Measurements from ENCODE around the gene RAB37.

The RAB37 gene

DNA sequence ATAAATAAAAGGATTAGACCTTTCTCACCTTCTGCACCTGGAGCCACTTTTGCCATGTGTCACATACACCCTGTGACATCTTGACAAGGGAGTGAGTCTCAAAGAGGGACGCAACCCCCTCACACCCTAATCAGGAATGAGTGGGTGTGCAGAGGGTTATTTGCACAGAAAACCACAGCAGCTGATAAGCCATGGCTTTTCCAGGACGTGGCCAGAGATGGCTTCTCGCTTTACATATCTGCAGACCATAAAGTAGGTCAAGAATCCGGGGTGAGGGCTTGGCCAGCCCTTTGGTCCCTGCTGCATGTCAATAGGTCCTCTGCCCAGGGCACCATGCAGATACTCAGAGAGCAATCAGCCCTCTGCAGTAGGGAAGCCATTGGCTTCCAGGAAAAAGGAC lies 21.9 kb upstream of the RAB37 start:
- Mint-ChIP-seq H3K9me3 (no peaks in the 10 kb centered on the region), H3K36me3 (ENCODE audit: low read depth) (no peaks in the 10 kb centered on the region), H3K4me1 (no peaks in the 10 kb centered on the region), H3K4me3 (no peak overlapping the region), H3K27ac (no peak overlapping the region), H3K27me3 (ENCODE audit: low read depth, poor library complexity) (peaks cover 62% of the 10 kb centered on the region)
- TF ChIP-seq, protein P1, sequence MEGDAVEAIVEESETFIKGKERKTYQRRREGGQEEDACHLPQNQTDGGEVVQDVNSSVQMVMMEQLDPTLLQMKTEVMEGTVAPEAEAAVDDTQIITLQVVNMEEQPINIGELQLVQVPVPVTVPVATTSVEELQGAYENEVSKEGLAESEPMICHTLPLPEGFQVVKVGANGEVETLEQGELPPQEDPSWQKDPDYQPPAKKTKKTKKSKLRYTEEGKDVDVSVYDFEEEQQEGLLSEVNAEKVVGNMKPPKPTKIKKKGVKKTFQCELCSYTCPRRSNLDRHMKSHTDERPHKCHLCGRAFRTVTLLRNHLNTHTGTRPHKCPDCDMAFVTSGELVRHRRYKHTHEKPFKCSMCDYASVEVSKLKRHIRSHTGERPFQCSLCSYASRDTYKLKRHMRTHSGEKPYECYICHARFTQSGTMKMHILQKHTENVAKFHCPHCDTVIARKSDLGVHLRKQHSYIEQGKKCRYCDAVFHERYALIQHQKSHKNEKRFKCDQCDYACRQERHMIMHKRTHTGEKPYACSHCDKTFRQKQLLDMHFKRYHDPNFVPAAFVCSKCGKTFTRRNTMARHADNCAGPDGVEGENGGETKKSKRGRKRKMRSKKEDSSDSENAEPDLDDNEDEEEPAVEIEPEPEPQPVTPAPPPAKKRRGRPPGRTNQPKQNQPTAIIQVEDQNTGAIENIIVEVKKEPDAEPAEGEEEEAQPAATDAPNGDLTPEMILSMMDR (IDR thresholded peaks at IDR 0.05) = no peak
- DNase-seq = no peak

DNA sequence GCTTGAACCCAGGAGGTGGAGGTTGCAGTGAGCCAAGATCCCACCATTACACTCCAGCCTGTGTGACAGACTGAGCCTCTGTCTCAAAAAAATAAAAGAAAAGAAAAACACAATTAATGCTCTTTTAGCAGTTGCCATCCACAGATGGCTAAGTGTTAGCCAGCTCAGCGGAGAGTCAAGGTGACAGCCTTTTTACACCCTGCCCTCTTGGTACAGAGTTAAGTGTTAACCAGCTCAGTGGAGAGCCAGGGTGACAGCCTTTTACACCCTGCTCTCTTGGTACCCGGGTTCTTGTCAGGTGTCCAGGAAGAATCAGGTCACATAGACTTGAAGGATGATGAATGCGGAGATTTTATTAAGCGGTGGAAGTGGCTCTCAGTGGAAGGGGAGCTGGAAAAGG lies 16.6 kb upstream of the RAB37 start:
- no peak overlapping the region for H3K27ac Mint-ChIP-seq
- TF ChIP-seq, protein P1 (IDR thresholded peaks at IDR 0.05) = no peak
- H3K4me3 Mint-ChIP-seq = no peak overlapping the region
- H3K4me1 Mint-ChIP-seq = no peaks in the 10 kb centered on the region
- no peak for DNase-seq
- peaks cover 61% of the 10 kb centered on the region for H3K27me3 Mint-ChIP-seq (ENCODE audit: low read depth, poor library complexity)
- H3K9me3 Mint-ChIP-seq = peaks cover 7% of the 10 kb centered on the region
- no peaks in the 10 kb centered on the region for H3K36me3 Mint-ChIP-seq (ENCODE audit: low read depth)

DNA sequence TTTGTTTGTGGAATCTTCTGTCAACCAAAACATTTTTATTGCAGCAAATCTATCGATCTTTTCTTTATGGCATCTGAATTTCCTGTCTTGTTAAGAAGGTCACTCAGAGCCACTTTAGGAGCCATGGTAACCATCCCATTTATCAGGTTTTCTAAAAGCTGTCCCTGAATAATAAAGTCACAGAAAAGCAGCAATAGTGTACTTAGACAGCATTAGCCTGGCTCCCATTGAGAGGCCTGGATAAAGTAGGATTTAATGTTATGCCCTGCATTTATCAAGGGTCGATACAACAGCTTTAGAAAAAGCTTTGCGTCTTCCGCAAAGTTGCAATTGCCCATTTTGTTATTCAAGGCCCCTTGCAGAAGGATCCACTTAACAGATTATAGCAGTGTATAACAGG lies 14.3 kb upstream of the RAB37 start:
- no peak for DNase-seq
- Mint-ChIP-seq H3K4me1 (no peaks in the 10 kb centered on the region), H3K9me3 (peaks cover 7% of the 10 kb centered on the region), H3K36me3 (ENCODE audit: low read depth) (no peaks in the 10 kb centered on the region), H3K4me3 (no peak overlapping the region), H3K27me3 (ENCODE audit: low read depth, poor library complexity) (peaks cover 55% of the 10 kb centered on the region), H3K27ac (no peak overlapping the region)
- TF ChIP-seq, protein P1 (IDR thresholded peaks at IDR 0.05) = no peak

DNA sequence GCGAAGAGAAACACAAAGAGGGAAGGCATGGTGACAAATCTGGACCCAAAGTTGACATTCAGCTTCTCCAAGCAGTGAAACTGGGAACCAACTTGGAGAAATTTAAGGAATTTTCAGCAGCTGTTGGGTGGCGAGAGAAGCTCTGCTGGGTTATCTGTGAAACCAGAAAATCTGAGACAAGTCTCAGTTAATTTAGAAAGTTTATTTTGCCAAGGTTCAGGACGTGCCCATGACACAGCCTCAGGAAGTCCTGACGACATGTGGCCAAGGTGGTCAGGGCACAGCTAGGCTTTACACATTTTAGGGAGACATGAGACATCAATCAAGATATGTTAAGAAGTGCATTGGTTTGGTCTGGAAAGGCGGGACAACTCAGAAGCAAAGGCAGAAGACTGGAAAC lies 13.2 kb upstream of the RAB37 start:
- Mint-ChIP-seq H3K9me3 (peaks cover 7% of the 10 kb centered on the region), H3K27me3 (ENCODE audit: low read depth, poor library complexity) (peaks cover 46% of the 10 kb centered on the region), H3K27ac (no peak overlapping the region), H3K4me3 (no peak overlapping the region), H3K4me1 (no peaks in the 10 kb centered on the region), H3K36me3 (ENCODE audit: low read depth) (no peaks in the 10 kb centered on the region)
- TF ChIP-seq, protein P1 (IDR thresholded peaks at IDR 0.05) = no peak
- DNase-seq = no peak

DNA sequence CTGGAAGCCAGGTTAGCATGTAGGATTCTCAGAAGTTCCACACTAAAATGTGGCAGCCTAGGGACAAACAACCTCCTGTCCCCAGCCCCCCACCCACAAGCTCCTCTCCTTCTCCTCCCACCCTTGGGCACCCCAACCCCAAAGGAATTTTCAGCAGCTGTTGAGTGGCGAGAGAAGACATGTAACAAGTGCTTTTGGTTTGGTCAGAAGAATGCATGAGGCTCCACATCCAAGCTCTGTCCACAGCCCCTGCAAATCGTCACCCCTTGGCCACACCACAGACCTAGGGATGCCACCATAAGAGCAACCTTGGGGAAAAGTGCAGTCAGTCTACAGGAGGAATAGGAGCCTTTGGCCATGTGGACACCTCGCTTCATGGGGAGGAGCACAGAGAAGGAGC lies 11.9 kb upstream of the RAB37 start:
- Mint-ChIP-seq H3K4me3 (no peak overlapping the region), H3K27ac (no peak overlapping the region), H3K27me3 (ENCODE audit: low read depth, poor library complexity) (peaks cover 40% of the 10 kb centered on the region), H3K4me1 (no peaks in the 10 kb centered on the region), H3K36me3 (ENCODE audit: low read depth) (no peaks in the 10 kb centered on the region), H3K9me3 (peaks cover 7% of the 10 kb centered on the region)
- TF ChIP-seq, protein P1 (IDR thresholded peaks at IDR 0.05) = no peak
- no peak for DNase-seq

DNA sequence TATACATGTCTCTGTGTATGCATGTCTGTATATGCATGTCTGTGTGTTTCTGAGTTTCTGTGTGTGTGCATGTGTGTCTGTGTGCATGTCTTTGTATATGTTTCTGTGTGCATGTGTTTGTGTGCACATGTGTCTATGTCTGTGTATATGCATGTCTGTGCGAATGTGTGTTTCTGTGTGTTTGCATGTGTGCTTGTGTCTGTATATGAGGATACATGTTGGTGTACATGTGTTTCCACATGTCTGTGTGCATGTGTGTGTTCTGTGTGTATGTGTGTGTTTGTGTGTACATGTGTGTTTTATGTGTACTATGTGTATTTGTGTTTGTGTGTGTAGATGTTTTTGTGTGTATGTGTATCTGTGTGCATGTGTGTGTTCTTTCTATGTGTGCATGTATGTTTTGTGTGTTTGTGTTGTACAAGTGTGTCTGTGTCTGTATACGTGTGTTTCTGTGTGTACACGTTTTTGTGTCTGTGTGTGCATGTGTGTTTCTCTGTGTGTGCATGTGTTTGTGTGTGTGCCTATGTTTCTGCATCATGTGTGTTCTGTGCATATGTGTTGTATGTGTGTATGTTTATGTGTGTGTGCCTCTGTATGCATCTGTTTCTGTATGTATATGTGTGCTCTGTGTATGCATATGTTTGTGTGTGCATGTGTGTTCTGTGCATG lies 8.9 kb upstream of the RAB37 start:
- H3K27ac Mint-ChIP-seq = no peak overlapping the region
- H3K4me3 Mint-ChIP-seq = no peak overlapping the region
- no peaks in the 10 kb centered on the region for H3K4me1 Mint-ChIP-seq
- no peaks in the 10 kb centered on the region for H3K9me3 Mint-ChIP-seq
- TF ChIP-seq, protein P1 (IDR thresholded peaks at IDR 0.05) = no peak
- DNase-seq = no peak
- H3K36me3 Mint-ChIP-seq (ENCODE audit: low read depth) = no peaks in the 10 kb centered on the region
- peaks cover 21% of the 10 kb centered on the region for H3K27me3 Mint-ChIP-seq (ENCODE audit: low read depth, poor library complexity)
